Measurements from ENCODE around the gene GCK.

- TF ChIP-seq CTCF (conservative IDR thresholded peaks at IDR 0.05 in 1 of 2, IDR thresholded peaks at IDR 0.05 in 1 of 2; ENCODE audit: extremely low read depth in 1 of 2, insufficient read depth in 1 of 2, low read depth in 1 of 2, low read length in 2 of 2) = no peak
- no peak for TF ChIP-seq EZH2 (IDR thresholded peaks at IDR 0.05; ENCODE audit: borderline replicate concordance, low read length)
Measured at GRCh38 chr7:44120395-44120794, 68.8 kb downstream of the GCK start.

Measured in mammary epithelial cell (primary cell).